ENCODE results near the gene ISL1.

DNA sequence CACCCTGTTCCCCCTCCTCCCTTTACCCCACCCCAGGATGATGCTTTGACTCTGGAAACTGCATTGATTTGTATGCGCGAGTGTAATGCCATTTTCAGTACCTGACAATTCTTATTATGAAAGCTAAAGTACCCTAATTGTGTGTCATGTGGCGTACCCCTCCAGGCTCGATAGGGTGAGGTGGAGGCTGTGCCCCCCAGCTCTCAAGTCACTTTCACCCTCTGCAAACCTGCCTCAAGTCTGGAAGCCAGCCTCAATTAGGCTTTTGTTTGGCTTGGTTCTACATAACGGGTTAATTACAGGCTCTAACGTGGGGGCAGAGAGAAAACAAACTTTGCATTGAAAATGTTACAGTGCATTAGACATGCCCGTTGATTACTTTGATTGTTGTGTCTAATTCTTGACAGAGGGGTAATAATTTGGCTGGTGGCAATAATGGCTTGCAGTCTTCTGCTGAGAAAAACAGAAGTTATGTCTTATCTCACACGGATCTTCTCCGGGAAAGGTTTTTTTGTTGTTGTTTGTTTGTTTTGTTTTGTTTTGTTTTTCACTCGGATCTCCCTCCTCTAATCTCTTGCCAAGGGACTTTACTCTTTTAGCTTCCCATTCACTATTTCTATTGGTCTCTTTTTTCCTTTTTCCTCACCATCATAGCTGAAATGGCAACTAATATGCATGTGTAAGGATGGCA is 12.6 kb downstream of the ISL1 start:
- TF ChIP-seq EZH2 (IDR thresholded peaks at IDR 0.05; ENCODE audit: borderline replicate concordance, low read depth, low read length, poor library complexity, severe bottlenecking), result no peak
- TF ChIP-seq, protein P1, sequence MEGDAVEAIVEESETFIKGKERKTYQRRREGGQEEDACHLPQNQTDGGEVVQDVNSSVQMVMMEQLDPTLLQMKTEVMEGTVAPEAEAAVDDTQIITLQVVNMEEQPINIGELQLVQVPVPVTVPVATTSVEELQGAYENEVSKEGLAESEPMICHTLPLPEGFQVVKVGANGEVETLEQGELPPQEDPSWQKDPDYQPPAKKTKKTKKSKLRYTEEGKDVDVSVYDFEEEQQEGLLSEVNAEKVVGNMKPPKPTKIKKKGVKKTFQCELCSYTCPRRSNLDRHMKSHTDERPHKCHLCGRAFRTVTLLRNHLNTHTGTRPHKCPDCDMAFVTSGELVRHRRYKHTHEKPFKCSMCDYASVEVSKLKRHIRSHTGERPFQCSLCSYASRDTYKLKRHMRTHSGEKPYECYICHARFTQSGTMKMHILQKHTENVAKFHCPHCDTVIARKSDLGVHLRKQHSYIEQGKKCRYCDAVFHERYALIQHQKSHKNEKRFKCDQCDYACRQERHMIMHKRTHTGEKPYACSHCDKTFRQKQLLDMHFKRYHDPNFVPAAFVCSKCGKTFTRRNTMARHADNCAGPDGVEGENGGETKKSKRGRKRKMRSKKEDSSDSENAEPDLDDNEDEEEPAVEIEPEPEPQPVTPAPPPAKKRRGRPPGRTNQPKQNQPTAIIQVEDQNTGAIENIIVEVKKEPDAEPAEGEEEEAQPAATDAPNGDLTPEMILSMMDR (conservative IDR thresholded peaks at IDR 0.05; ENCODE audit: low read depth, low read length), result no peak
